ENCODE results near the gene ATG10.
"Not testable (repeated sequence)": the region's sequence is repeated elsewhere in the genome, so short reads cannot be mapped to it uniquely, and the experiment has no call there.

ATG10 gene

DNA sequence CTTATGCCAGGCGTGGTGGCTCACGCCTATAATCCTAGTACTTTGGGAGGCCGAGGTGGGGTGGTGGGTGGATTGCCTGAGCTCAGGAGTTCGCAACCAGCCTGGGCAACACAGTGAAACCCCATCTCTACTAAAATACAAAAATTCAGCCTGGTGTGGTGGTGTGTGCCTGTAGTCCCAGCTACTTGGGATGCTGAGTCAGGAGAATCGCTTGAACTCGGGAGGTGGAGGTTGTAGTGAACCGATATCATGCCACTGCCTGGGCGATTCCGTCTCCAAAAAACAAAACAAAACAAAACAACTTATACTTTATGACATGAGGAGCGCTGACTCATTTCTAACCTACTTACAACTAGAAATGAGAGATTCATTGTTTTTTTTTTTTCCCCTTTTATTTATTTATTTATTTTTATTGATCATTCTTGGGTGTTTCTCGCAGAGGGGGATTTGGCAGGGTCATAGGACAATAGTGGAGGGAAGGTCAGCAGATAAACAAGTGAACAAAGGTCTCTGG, 10.4 kb downstream of the ATG10 start:
- DNase-seq (ENCODE audit: low spot score): not testable (repeated sequence)

DNA sequence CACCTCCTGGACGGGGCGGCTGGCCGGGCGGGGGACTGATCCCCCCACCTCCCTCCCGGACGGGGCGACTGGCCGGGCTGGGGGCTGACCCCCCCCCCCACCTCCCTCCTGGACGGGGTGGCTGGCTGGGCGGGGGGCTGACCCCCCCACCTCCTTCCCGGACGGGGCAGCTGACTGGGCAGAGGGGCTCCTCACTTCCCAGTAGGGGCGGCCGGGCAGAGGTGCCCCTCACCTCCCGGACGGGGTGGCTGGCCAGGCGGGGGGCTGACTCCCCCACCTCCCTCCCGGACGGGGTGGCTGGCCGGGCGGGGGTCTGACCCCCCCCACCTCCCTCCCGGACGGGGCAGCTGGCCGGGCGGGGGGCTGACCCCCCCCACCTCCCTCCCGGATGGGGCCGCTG, 11.3 kb downstream of the ATG10 start:
- not testable (repeated sequence) for DNase-seq (ENCODE audit: low spot score)

DNA sequence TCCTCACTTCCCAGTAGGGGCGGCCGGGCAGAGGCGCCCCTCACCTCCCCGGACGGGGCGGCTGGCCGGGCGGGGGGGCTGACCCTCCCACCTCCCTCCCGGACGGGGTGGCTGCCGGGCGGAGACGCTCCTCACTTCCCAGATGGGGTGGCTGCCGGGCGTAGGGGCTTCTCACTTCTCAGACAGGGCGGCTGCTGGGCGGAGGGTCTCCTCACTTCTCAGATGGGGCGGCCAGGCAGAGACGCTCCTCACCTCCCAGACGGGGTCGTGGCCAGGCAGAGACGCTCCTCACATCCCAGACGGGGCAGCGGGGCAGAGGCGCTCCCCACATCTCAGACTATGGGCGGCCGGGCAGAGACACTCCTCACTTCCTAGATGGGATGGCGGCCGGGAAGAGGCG, 11.7 kb downstream of the ATG10 start:
- not testable (repeated sequence) for DNase-seq (ENCODE audit: low spot score)

DNA sequence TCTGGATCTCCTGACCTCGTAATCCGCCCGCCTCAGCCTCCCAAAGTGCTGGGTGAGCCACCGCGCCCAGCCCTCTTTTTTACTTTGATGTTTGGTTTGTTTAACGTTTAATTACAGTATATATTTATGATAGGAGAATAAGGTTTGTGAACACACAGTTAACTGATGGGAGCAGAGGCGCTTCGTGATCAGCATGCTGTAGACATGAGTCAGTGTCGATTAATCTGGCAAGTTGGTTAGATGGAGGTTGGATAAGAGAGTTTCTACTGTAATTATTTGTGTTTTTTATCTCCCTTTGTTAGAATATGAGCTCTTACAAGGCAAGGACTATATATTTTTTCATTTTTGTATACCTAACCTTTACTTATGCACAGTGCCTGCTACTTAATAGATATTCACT, 14.3 kb downstream of the ATG10 start:
- no peak for DNase-seq (ENCODE audit: low spot score)

DNA sequence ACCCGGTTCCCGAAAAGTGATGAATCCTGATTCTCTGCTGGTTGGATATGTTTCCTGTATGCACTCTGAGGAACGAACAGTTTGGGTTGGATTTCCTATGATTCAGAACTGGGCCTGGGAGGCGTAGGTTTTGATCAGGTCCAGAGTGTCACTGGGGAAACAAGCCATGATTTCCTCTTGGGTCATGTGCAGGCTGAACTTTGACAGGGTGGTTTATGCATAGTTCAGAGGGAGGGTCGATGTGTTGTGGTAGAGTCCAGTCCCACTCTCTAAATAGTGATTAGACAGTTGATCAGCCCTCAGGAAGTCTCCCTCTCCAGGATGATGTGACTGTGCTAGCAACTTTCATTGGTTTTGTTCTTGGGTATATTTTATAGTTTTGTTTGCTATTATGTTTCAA, 17.4 kb downstream of the ATG10 start:
- DNase-seq (ENCODE audit: low spot score): no peak

DNA sequence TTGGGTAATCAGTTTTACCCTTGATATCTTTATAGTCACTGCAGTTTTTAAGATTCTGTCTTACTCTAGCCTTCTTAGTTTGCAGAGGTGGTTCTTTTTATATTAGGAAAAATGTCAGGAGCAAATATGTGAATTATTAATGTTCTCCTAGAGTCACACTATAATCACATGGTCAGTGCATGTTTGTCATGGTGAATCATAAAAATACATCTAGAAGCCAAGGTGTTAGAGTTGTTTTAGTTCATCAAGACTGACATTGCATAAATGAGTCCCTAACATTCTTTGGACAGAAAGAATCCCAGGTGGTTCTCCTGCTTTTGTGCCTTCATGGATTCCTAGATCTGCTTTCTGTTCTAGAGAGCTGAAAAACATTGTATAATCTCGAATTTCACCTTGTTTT, 22.9 kb downstream of the ATG10 start:
- no peak for DNase-seq (ENCODE audit: low spot score)

DNA sequence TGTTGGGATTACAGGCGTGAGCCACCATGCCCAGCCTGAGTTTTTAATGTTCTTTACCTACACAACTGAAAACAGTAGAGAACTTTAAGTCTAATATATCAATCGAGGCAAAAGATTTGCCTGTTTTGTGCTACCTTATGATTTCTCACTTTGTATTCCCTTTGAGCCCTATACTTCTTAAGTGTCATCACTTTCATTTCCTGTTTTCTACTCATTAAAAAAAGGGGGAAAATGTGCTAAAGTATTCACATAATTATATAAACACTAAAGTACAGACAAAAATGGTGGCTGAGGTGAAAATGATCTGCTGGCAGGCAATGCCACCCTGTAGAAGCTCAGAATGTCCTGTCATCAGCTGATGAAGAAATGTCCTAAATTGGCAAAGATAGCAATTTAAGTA, 23.6 kb downstream of the ATG10 start:
- no peak for DNase-seq (ENCODE audit: low spot score)

DNA sequence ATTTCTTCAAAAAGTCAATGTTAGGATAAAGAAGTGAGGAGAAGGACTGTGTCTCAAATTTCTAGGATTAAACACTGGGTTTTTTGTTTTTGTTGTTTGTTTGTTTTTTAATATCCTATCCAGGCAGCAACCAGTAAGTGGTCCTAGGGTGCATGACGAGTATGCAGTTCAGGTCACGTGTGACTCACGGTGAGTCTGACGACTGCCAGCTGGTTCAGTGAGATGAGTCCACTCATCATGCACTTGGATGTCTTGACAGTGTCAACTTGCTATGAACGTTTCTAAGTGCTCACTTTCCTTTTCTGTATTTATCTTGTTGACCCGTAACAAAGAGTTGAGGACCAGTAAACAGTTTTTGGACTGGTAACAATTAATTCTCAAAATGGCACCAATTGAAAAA, 32.7 kb downstream of the ATG10 start:
- DNase-seq (ENCODE audit: low spot score): peak; percentile 88

DNA sequence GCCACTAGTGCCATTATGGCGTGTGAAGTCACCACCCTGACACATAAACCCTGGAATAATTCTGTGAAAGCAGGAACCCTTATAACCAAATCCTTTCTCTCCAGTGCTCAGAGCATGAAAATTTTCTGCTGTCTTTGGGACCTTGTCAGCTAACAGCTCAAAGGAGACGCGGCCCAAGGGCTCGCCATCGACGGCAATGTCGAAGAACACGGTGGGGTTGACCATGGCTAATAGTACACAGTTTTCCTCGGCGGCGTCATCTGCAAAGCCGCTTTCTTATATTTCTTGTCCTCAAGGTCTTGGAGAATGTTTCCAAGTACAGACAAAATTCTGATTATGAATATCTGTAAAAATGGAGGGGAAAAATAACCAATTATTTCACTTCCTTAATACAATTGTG, 38.0 kb downstream of the ATG10 start:
- DNase-seq (ENCODE audit: low spot score): not testable (repeated sequence)

DNA sequence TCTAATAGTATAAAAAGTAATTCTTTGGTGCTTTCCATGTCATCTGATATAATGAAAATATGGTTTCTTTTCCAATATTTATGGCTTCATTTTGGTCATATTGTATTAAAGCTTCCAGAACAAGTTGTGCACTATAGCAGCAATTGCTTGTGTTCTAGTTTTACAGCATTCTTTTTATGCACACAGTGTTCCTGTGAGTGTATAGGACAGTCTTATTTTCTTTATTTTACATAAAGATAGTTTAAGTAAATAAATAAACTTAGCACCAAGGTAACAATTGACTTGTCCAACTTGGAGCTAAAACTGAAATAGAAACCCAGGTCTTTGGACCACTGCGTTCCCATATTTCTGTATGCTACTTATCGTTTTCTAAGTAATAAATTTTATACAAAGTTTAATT, 38.9 kb downstream of the ATG10 start:
- DNase-seq (ENCODE audit: low spot score): no peak

DNA sequence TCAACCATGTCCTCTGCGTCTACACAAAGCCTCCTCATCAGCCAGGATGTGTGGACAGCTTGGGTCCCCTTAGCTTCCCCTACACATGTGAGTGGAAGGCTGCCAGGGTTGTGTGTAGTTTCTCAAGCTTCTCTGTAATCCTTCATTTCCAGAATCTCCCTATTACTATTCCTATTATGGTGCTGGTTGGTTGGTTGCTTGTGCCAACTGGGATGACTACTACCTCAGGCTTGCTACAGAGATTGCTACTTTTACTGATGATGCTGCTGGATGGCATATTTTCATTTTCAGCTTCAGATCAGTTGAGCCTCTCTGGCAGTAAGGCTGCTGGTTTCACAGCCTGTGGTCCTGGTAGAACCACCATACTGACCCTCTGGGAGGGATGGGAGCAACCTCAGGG, 39.9 kb downstream of the ATG10 start:
- DNase-seq (ENCODE audit: low spot score): no peak

DNA sequence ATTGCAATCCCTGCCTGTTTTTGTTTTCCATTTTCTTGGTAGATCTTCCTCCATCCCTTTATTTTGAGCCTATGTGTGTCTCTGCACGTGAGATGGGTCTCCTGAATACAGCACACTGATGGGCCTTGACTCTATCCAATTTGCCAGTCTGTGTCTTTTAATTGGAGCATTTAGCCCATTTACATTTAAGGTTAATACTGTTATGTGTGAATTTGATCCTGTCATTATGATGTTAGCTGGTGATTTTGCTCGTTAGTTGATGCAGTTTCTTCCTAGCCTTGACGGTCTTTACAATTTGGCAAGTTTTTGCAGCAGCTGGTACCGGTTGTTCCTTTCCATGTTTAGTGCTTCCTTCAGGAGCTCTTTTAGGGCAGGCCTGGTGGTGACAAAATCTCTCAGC, 42.8 kb downstream of the ATG10 start:
- not testable (repeated sequence) for DNase-seq (ENCODE audit: low spot score)

DNA sequence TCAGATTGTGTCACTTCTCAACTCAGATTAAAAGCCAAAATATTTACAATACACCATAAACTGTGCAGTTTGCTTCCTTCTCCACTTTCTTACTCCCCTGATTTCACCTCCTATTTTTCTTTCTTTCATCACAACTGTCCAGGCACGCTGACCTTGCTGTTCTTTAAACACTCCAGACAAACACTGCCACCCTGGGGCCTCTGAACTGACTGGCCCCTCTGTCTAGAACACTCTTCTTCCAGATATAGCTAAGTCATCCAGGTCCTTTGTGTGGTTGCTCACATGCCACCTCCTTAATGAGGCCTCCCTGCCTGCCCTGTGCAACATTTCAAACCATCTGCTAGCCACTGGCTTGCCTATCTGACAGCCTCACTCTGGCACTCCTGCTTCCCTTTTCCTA, 46.6 kb downstream of the ATG10 start:
- DNase-seq (ENCODE audit: low spot score): no peak

DNA sequence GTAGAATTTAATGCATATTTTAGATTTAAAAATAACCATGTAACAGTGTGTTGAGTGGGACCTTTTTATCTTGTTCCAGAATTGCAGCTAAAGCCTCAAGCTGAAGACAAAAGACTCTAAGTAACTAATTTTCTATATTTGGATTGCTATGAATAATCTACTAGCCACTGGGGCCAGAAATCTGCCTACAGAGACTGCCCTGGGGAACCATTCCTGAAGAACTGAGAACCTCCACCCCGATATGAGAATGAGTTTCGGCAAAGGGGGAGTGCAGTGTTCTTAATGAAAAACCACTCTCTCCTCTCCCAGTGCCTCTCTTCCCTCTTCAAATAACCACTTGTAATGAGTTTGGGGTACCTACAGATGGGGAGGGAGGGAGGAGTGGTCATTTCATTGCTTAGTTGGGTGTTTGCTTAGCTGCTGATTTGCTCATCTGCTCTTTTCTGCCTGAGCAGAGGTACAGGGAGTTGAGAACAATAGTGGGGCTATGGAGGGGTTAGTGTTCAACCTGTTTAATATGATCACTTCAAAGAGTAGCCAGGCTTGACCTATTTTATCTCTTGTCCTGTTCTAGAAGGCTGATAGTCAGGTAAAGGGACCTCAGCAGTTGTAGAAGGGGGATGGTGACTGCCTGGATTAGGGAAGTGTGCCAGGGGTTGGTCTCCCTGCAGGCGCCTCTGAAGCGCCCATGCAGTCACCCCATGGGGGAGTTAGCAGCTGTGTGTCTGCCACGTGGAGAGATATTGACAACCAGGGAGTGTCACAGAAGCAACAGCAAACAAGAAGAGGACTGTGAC, 47.7 kb downstream of the ATG10 start:
- no peak for DNase-seq (ENCODE audit: low spot score)

DNA sequence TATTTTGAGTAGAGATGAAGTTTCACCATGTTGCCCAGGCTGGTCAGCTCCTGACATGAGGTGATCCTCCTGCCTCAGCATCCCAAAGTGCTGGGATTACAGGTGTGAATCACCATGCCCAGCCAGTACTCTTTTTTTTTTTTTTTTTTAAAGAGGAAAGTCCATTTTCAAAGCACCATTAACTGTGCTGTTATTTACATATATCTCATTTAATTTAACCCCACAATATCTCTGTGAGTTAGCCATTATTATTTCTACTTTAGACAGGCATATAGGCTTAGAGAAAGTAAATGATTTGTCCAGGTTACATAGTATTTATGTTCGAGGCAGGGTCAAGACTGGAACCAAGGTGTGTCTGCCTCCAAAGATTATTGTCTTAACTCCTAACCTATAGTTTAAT, 50.7 kb downstream of the ATG10 start:
- DNase-seq (ENCODE audit: low spot score): no peak

DNA sequence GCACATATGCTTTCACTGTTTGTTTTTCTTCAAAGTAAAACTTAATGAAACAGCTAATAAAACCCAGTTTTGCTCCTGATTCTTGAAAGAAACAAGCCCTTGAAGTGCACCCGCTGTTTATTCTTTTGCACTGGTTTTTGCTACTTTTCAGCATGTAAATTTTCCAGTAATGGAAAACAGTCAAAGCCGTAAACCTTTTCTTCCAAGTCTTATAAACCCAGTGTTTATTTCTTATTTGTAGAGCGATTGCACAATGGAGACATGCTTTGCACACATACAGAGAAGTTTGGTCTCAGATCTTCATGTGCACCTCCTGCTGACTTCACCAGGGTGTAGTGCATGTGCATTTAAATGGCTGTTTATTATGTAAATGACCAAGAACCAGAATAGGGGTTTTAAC, 51.8 kb downstream of the ATG10 start:
- DNase-seq (ENCODE audit: low spot score): no peak

DNA sequence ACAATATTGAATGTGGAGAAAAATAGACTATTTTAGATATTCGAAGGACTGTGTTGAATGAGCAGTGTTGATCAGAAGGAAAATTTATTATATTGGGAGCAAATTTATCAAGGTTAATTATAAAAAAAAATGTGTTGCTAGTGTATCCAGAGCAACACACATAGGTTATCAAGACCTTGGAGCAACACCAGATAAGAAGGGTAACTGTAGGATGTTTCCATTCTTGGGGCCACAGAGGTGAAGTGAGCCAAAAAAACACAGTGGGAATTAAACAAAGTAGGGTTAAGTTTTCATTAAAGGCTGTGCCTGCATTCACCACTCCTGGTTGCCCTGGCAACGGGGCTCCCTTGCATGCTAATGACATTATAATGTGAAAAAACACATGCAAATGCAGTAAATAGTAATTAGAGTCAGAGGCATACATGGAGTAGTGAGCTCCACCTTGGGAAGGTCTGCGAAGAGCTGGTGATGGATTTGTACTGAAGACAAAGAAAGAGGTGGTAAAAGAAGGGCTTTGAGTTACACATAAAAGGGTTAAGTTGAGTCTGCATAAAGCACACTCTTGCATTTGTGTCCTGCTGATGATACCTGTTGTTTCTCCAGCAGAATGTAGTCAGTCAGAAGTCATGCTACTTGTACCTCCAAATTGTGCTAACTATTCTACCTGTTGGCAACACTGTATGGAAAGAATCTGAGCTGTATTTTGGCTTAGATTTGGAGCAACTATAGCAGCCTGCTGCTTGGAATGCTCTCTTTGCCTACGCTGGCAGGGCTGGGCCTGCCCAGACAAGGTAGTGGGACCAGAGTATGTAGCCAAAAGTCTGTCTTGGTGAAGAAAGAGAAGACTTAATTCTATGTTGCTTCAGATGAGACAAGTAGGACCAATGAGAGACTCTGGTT, 59.6 kb downstream of the ATG10 start:
- no peak for DNase-seq (ENCODE audit: low spot score)

DNA sequence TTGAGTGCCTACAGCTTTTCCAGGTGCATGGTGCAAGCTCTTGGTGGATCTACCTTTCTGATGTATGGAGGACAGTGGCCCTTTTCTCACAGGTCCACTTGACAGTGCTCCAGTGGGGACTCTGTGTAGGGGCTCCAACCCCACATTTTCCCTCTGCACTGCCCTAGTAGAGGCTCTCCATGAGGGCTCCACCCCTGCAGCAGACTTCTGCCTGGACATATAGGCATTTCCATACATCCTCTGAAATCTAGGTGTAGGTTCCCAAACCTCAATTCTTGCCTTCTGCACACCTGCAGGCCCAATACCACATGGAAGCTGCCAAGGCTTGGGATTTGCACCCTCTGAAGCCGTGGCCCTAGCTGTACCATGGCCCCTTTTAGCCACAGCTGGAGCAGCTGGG, 71.1 kb downstream of the ATG10 start:
- DNase-seq (ENCODE audit: low spot score): not testable (repeated sequence)

DNA sequence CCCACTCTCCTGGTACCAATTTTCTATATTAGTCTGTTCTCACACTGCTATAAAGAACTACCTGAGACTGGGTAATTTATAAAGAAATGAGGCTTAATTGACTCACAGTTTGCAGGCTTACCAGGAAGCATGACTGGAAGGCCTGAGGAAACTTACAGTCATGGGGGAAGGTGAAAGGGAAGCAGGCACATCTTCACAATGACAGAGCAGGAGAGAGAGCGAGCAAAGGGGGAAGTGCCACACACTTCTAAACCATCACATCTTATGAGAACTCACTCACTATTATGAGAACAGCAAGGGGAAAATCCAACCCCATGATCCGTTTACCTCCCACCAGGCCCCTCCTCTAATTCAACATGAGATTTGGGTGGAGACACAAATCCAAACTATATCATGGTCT, 72.2 kb downstream of the ATG10 start:
- no peak for DNase-seq (ENCODE audit: low spot score)

DNA sequence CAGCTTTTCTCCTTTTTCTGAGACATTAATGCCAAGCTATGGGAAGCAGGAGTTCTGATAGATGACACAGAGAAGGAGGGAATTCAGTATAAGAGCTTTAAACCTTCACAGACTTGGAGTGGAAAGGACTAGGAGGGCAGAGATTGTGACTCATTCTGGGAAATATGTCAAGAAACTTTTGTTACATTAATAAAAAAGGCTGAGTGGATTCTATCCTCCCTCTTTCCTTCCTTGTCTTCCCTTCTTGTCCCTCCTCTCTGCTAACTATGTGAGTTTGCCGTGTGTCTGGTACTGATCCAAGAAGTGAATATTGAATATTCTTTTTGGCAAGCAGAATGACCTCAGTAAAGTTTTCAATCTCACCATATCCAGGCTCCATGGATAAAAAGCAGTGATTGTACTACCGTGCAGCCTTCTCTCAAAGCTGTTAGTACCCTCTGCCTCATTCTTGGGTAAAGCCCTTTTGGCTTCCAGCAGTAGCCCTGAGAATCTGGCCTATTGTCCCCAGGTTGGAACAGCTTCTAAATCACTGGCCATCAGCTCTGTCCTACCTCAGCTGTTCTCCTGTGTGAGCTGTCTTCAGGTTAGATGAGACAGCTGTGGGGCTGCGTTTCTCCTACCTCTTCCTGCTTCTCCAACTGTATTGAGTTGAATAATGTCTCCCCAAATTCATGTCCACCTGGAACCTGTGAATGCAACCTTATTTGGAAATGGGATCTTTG, 73.9 kb downstream of the ATG10 start:
- DNase-seq (ENCODE audit: low spot score): no peak

DNA sequence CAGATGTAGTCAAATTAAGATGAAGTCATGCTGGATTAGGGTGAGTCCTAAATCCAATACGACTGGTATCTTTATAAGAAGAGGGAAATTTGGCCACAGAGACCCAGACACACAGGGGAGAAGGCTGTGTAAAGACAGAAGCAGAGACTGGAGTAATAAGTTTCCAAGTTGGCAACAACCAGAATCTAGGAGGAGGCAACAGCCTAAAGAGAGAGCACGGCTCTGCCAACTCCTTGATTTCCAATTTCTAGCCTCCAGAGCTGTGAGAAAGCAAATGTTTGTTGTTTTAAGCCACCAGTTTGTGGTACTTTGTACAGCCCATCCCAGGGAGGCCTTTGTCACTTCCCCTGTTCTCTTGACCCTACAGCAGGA, 74.4 kb downstream of the ATG10 start:
- DNase-seq (ENCODE audit: low spot score): no peak

DNA sequence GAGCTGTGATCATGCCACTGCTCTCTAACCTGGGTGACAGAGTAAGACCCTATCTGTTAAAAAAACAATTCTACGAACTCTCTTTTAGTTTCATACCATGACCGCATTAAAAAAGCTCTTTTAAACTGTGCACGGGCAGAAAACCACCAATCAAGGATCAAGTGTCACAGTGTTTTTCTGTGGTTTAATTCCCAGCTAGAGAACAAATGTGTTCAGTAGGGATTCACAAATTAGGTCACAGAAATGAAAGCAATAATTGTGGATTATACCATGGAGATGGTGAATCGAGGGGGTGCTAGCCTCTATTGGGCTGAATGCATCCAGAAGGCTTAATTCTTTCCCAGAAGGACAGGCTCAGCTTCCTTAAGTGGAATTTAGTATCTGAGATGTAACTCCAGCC, 79.1 kb downstream of the ATG10 start:
- no peak for DNase-seq (ENCODE audit: low spot score)

Data from RKO (cell line).